A673 (cell line): ENCODE results near the gene SYCE1. TPM values are rescaled to one million over a fixed set of nuclear protein-coding genes. Genes with fewer than 3 reads are reported as not detected.

Source experiments
- Bru-seq: library from RNA; stranded (reverse); fragments of 400-500 nt; gene quantifications from one replicate; lab custom pipeline; 2021; lab: Mats Ljungman, UMichigan
- BruChase-seq, 2 experiments: library from RNA; stranded (reverse); fragments of 400-500 nt; gene quantifications; one replicate each; lab custom pipeline; 2021; lab: Mats Ljungman, UMichigan
- BruUV-seq: library from RNA; stranded (reverse); fragments of 400-500 nt; replicated peaks from 2 replicates; lab custom pipeline; 2021; lab: Mats Ljungman, UMichigan
- CTCF ChIA-PET: fragments of 300-600 bp; sonication (Branson Sonifier 250); formaldehyde crosslinking; loops from one replicate; lab custom pipeline; 2022; ENCODE audit warnings: antibody characterized with exemption; lab: Charles Lee
- POLR2A ChIA-PET: fragments of 300-600 bp; sonication (Branson Sonifier 250); formaldehyde crosslinking; loops from one replicate; lab custom pipeline; 2022; ENCODE audit warnings: antibody characterized with exemption; ENCODE audit not compliant: low non-redundant PET; lab: Charles Lee
- DNase-seq: peaks from one replicate; pipeline ENCODE4 v3.0.0-alpha.2; 2015; ENCODE audit warnings: low spot score
- H3K27ac ChIP-seq: fragments of 200-600 bp; sonication (generic); 2 replicates; pipeline ENCODE4 v1.5.1; 2016; ENCODE audit warnings: mixed run types, low read depth, mild to moderate bottlenecking, mixed read lengths, antibody characterized with exemption, low read length; ENCODE audit not compliant: poor library complexity, severe bottlenecking
- H3K27me3 ChIP-seq: fragments of 200-600 bp; sonication (generic); replicated peaks from 2 replicates; pipeline ENCODE4 v1.6.1; 2017; ENCODE audit warnings: mixed run types, low read depth, mild to moderate bottlenecking, mixed read lengths, antibody characterized with exemption, low read length; ENCODE audit not compliant: insufficient read depth, poor library complexity
- H3K36me3 ChIP-seq: fragments of 200-600 bp; sonication (generic); 2 replicates; pipeline ENCODE4 v1.6.1; 2016; ENCODE audit warnings: mixed run types, mild to moderate bottlenecking, mixed read lengths, antibody characterized with exemption, low read length; ENCODE audit not compliant: insufficient read depth, poor library complexity, severe bottlenecking
- H3K4me1 ChIP-seq: fragments of 200-600 bp; sonication (generic); 2 replicates; pipeline ENCODE4 v1.6.1; 2017; ENCODE audit warnings: mixed run types, mild to moderate bottlenecking, mixed read lengths, antibody characterized with exemption, low read length; ENCODE audit not compliant: insufficient read depth, poor library complexity, severe bottlenecking
- H3K4me3 ChIP-seq: fragments of 200-600 bp; sonication (generic); 2 replicates; pipeline ENCODE4 v1.5.1; 2016; ENCODE audit warnings: low read depth, mixed run types, mild to moderate bottlenecking, mixed read lengths, low read length; ENCODE audit not compliant: poor library complexity, severe bottlenecking
- H3K9me3 ChIP-seq: fragments of 200-600 bp; sonication (generic); 2 replicates; pipeline ENCODE4 v1.6.1; 2016; ENCODE audit warnings: mixed run types, low read depth, mild to moderate bottlenecking, mixed read lengths, antibody characterized with exemption, low read length; ENCODE audit not compliant: poor library complexity, severe bottlenecking
- EZH2 ChIP-seq: fragments of 200-600 bp; sonication (generic); IDR thresholded peaks from 2 replicates; pipeline ENCODE4 v1.6.1; 2017; ENCODE audit warnings: borderline replicate concordance, low read depth, mild to moderate bottlenecking, mixed read lengths, antibody characterized with exemption, low read length; ENCODE audit not compliant: poor library complexity, severe bottlenecking
- intact Hi-C: fragments of 100-400 bp; cut with micrococcal nuclease; formaldehyde crosslinking; loops from one replicate; pipeline ENCODE4 v1.10.0; 2022; ENCODE audit not compliant: unreplicated experiment
- long read RNA-seq: library from polyadenylated mRNA; stranded (forward); transcript quantifications from one replicate; pipeline ENCODE4 v2.0.0, GENCODE V29; 2022
- total RNA-seq: library from RNA; stranded (reverse); gene quantifications from 2 replicates; pipeline ENCODE4 v1.2.3, GENCODE V29; 2021
- TF ChIP-seq, protein P1 (sequence below): fragments of 300-800, 200-600 bp; sonication (generic); conservative IDR thresholded peaks from 2 replicates; pipeline ENCODE4 v1.5.1; 2017; ENCODE audit warnings: low read depth, mild to moderate bottlenecking, antibody characterized with exemption, low read length, moderate library complexity, mixed read lengths

The SYCE1 gene
- not detected in 2 replicates for total RNA-seq
- not detected for Bru-seq, nascent RNA
- not detected for BruChase-seq, experiment 1, labeled RNA remaining after a 2-hour chase
- not detected for BruChase-seq, experiment 2, labeled RNA remaining after a 6-hour chase
- long read RNA-seq, result 0 reads

DNA sequence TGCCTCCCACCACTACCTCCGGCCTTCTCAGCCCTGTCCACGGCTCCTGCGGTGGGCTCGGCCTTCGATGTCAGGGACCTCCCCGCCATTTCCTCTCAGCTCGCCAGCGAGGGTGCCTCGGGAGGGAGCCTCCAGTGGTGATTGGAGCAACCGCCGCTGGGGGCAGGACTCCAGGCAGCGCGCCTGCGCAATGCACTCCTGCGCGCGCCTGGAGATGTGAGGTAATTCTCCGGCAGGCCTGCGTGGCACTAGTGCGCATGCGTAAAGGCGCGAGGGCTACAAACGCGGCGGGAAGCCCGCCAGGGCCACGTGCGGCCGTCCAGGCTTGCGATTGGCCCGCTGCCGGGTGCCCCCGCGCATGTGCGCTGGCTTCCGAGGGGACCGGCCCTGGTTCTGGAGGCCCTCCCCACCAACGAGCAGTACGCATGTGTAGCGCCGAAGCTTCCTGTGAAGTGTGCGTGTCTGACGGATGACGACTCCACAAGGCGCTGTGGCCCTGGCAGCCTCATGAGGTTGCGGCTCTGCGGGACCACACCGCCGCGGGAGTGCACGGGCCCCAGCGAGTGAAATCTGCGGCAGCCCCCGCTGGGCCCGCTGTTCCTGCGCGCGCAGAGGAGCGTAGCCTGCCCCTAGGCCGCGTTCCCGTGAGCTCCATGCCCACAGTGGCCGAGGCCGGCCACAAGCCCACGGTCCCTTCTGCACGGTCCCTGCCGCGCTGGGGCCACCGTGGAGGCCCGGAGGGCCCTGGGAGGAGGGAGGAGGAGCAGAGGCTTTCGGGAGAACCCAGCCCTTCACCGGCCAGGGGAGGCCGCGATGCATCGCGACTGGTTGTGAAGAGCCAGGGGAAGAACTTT lies at the start of gene SYCE1:
Gene SYCE1, minus strand, starts transcription at position 143 of the 854 bp plus-strand sequence. Its CDS starts 54 bp downstream, at position 89.
- no TSS peak for BruUV-seq
- Histone ChIP-seq H3K27ac (no peak within 1 kb of the TSS), H3K9me3 (no peaks in the 10 kb centered on the region), H3K36me3 (no peaks in the 10 kb centered on the region), H3K27me3 (peaks cover 11% of the 10 kb centered on the region), H3K4me3 (no peak within 1 kb of the TSS), H3K4me1 (no peaks in the 10 kb centered on the region)
- no peak for DNase-seq
- intact Hi-C loops, result no loop called here
- ChIA-PET POLR2A (no interaction called here), CTCF (no interaction called here)
- TF ChIP-seq, protein P1, sequence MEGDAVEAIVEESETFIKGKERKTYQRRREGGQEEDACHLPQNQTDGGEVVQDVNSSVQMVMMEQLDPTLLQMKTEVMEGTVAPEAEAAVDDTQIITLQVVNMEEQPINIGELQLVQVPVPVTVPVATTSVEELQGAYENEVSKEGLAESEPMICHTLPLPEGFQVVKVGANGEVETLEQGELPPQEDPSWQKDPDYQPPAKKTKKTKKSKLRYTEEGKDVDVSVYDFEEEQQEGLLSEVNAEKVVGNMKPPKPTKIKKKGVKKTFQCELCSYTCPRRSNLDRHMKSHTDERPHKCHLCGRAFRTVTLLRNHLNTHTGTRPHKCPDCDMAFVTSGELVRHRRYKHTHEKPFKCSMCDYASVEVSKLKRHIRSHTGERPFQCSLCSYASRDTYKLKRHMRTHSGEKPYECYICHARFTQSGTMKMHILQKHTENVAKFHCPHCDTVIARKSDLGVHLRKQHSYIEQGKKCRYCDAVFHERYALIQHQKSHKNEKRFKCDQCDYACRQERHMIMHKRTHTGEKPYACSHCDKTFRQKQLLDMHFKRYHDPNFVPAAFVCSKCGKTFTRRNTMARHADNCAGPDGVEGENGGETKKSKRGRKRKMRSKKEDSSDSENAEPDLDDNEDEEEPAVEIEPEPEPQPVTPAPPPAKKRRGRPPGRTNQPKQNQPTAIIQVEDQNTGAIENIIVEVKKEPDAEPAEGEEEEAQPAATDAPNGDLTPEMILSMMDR, result no peak
- no peak for TF ChIP-seq EZH2

GRCh38 chr10:133614830-133615580 lies 49.6 kb upstream of the SYCE1 start:
- no peak for DNase-seq
- H3K9me3 ChIP-seq, result no peaks in the 10 kb centered on the region
- BruUV-seq, result no TSS peak
- no peak for TF ChIP-seq EZH2
- TF ChIP-seq, protein P1, result no peak
- no peaks in the 10 kb centered on the region for H3K4me1 ChIP-seq
- intact Hi-C loops, result no loop called here
- H3K4me3 ChIP-seq, result no peak overlapping the region
- H3K36me3 ChIP-seq, result no peaks in the 10 kb centered on the region
- ChIA-PET POLR2A (no interaction called here), CTCF (no interaction called here)
- H3K27me3 ChIP-seq, result peaks cover 20% of the 10 kb centered on the region
- no peak overlapping the region for H3K27ac ChIP-seq

DNA sequence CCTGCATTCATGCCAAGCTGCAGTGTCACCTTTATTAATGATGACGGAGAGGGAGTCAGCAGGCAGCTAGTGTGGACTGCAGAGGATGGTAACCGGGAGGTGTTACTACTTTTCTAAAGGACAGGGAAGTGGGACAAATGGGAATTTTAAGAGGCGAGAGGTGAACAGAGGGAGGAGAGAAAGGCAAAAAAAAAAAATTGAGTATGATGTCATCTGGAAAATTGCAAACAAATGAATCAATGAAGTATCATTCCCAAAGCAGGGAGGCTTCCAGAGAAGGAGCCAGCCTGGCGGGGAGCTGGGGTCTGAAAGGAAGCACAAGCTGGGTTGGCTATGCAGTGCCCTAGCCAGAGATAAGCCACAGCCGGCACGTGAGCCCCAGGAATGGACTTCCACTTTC lies 48.3 kb upstream of the SYCE1 start:
- TF ChIP-seq, protein P1, result no peak
- no peak for TF ChIP-seq EZH2
- DNase-seq, result no peak
- no peaks in the 10 kb centered on the region for H3K9me3 ChIP-seq
- ChIA-PET POLR2A (no interaction called here), CTCF (no interaction called here)
- intact Hi-C loops, result no loop called here
- no peak overlapping the region for H3K4me3 ChIP-seq
- no peaks in the 10 kb centered on the region for H3K36me3 ChIP-seq
- no peak overlapping the region for H3K27ac ChIP-seq
- no peaks in the 10 kb centered on the region for H3K4me1 ChIP-seq
- no TSS peak for BruUV-seq
- H3K27me3 ChIP-seq, result peaks cover 21% of the 10 kb centered on the region
